GM19239 (cell line): ENCODE data around the gene TBCCD1.
"Not testable (repeated sequence)": the region's sequence is repeated elsewhere in the genome, so short reads cannot be mapped to it uniquely, and the experiment has no call there.

ENCODE experiments used
- DNase-seq: peaks from one replicate; pipeline ENCODE4 v3.0.0; 2011; ENCODE audit warnings: low spot score; ENCODE audit not compliant: insufficient read length
- FAIRE-seq: peaks from 2 replicates; lab custom pipeline; 2011; peaks lifted over from hg19 to GRCh38; lab: Jason Lieb, UNC

TBCCD1 gene

GRCh38 chr3:186598108-186598784 lies 31.1 kb upstream of the TBCCD1 start:
- FAIRE-seq: no peak
- DNase-seq: no peak

- no peak for DNase-seq
- FAIRE-seq: no peak
These were observed 29.6 kb upstream of the TBCCD1 start for GRCh38 chr3:186596568-186597287.

- FAIRE-seq: no peak
These were observed 27.5 kb upstream of the TBCCD1 start for GRCh38 chr3:186594591-186595113.

GRCh38 chr3:186593862-186594261 lies 26.7 kb upstream of the TBCCD1 start:
- FAIRE-seq (no peak), DNase-seq (no peak)

More at GRCh38 chr3:186594591-186595113, 27.5 kb upstream of the TBCCD1 start:
- DNase-seq: no peak

- FAIRE-seq (no peak), DNase-seq (no peak)
These were observed 25.5 kb upstream of the TBCCD1 start for GRCh38 chr3:186592682-186593081.

GRCh38 chr3:186590580-186591295 lies 23.6 kb upstream of the TBCCD1 start:
- DNase-seq: no peak
- no peak for FAIRE-seq

GRCh38 chr3:186589856-186590579 lies 22.9 kb upstream of the TBCCD1 start:
- DNase-seq (no peak), FAIRE-seq (no peak)

- FAIRE-seq (no peak), DNase-seq (no peak)
These were observed 22.0 kb upstream of the TBCCD1 start for GRCh38 chr3:186589121-186589520.

GRCh38 chr3:186588632-186589031 lies 21.5 kb upstream of the TBCCD1 start:
- FAIRE-seq: no peak
- no peak for DNase-seq

- DNase-seq (no peak), FAIRE-seq (no peak)
These were observed 20.0 kb upstream of the TBCCD1 start for GRCh38 chr3:186587183-186587582.

GRCh38 chr3:186586245-186586644 lies 19.1 kb upstream of the TBCCD1 start:
- FAIRE-seq: not testable (repeated sequence)

GRCh38 chr3:186583831-186584230 lies 16.7 kb upstream of the TBCCD1 start:
- DNase-seq (no peak), FAIRE-seq (no peak)

More at GRCh38 chr3:186586245-186586644, 19.1 kb upstream of the TBCCD1 start:
- not testable (repeated sequence) for DNase-seq

- no peak for FAIRE-seq
- DNase-seq: no peak
These were observed 15.4 kb upstream of the TBCCD1 start for GRCh38 chr3:186582541-186582940.

- DNase-seq (no peak), FAIRE-seq (no peak)
These were observed 13.6 kb upstream of the TBCCD1 start for GRCh38 chr3:186580785-186581184.

GRCh38 chr3:186577521-186577920 lies 10.4 kb upstream of the TBCCD1 start:
- no peak for FAIRE-seq
- no peak for DNase-seq

- DNase-seq (no peak), FAIRE-seq (no peak)
These were observed 4.5 kb upstream of the TBCCD1 start for GRCh38 chr3:186571644-186572013.

GRCh38 chr3:186570941-186571643 lies 4.0 kb upstream of the TBCCD1 start:
- DNase-seq (no peak), FAIRE-seq (no peak)

GRCh38 chr3:186570096-186570940 lies 3.2 kb upstream of the TBCCD1 start, which contains the start of gene DNAJB11:
Gene DNAJB11 (plus strand): TSS chr3:186570720. CDS start chr3:186570898, 178 bp downstream.
- FAIRE-seq (peak; percentile 98), DNase-seq (peak; percentile 91)

GRCh38 chr3:186569779-186570095 lies 2.6 kb upstream of the TBCCD1 start:
- DNase-seq: no peak
- no peak for FAIRE-seq
